Inflammatory macrophage treated with lipopolysaccharide for 1 hour (primary cell): ENCODE results near the gene PLA2G4E.
A peak's percentile ranks its signal among the peaks of the same experiment; 100 is the strongest.

Source experiments
- DNase-seq, 2 donors: peaks; one replicate each; pipeline ENCODE4 v3.0.0-alpha.2; 2020 to 2022

The PLA2G4E gene

GRCh38 chr15:41952013-41952563, 68.8 kb downstream of the PLA2G4E start:
- no peak for DNase-seq

GRCh38 chr15:41951571-41951970, 69.3 kb downstream of the PLA2G4E start:
- DNase-seq, result no peak

DNA sequence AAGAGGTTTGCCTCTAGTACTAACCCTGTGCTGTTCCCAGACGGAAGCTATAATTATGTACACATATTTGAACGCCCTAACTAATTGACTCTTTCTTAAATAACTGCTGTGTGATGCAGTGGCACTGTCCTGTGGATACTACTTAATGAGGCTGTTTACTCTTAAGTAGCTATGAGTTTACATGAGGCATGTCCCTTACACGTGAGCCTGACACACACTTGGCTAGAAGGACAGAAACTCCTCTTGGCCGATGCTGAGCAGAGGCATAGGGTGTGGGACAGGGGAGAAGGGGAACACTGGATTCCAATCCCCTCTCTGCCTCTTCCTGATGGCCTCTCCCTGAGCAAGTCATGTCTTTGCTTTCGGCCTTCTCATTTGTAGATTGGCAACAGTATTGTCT, 70.4 kb downstream of the PLA2G4E start:
- DNase-seq, result no peak

DNA sequence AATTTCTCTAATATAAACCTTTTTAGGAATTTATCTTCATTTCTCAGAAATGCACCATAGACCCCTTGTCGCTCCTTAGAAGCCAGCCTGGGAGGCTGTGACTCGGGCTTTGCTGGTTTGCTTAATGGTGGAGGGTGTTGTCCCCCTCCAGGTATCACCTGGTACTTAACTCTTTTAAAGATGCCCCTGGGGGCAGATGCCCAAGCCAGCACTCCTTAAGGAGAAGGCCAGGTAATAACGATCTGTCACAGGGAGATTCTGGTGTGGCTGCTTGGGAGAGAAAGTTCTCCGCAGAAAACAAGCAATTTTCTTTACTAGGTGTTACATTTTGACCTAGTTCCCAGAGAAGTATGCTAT, 70.7 kb downstream of the PLA2G4E start:
- no peak for DNase-seq

- DNase-seq, result no peak
Measured at GRCh38 chr15:41949401-41950126, 71.3 kb downstream of the PLA2G4E start.

DNA sequence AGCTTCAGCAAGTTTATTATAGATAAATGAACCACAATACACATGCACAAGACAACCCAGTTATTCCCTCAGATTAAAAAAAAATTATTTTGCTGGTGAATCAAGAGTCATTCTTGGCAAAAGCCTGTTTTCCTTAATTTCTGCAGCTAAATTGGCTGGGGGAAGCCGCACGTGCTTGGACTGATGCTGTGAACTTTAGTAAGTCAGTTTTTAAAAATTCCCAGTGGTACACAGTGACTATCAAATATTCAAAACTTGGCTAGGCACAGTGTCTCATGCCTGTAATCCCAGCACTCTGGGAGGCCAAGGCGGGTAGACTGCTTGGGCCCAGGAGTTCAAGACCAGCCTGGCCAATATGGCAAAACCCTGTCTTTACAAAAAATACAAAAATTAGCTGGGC, 72.4 kb downstream of the PLA2G4E start:
- DNase-seq, result no peak

DNA sequence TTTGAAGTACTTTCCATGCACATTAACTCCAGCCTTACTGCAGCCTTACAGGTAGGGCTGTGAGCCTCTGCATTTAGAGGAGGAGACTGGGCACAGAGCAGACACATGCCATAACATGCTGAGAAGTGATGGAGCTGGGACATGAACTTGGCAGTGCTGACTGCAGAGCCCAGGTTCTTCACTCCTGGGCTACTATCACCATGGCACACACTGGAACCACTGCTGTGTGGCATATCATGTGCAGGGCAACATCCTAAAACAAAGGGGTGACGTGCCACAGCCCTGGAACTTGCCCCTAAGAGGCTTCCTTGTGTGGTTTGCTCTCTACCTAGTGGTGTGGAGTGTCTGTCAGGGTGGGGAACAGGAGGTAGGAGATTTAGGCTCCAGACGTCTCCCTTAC, 73.9 kb downstream of the PLA2G4E start:
- no peak for DNase-seq

- no peak for DNase-seq
Measured at GRCh38 chr15:41945731-41946130, 75.1 kb downstream of the PLA2G4E start.

GRCh38 chr15:41945221-41945620, 75.6 kb downstream of the PLA2G4E start:
- DNase-seq, result no peak

DNA sequence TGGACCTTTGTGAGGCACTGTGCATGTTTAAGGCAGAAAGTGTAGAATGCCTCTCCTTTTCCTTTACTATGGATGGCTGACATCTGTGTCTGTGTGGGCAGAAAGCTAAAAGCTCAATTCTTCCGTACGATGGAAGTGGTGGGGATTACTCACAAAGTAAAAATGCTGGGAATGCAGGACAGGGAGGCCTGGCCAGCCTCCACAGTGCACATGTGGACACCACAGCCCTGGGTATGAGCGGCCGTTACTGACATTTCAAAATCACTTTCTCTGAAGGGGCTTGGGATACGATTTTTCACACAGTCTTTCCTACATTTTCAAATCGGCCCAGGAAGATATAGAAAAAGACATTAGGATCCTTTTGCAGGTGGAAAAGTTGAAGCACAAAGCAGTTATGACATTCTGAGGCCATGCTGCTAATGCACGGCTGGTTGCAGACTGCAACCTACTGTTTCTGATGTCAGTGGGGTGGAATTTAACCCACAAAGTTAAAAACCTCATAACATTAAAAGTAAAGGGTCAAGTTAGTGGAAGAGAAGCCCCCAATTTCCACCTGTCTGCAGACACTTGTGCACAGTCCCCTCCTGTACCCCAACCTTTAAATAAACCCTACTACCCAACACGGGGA, 76.4 kb downstream of the PLA2G4E start:
- DNase-seq, result no peak

DNA sequence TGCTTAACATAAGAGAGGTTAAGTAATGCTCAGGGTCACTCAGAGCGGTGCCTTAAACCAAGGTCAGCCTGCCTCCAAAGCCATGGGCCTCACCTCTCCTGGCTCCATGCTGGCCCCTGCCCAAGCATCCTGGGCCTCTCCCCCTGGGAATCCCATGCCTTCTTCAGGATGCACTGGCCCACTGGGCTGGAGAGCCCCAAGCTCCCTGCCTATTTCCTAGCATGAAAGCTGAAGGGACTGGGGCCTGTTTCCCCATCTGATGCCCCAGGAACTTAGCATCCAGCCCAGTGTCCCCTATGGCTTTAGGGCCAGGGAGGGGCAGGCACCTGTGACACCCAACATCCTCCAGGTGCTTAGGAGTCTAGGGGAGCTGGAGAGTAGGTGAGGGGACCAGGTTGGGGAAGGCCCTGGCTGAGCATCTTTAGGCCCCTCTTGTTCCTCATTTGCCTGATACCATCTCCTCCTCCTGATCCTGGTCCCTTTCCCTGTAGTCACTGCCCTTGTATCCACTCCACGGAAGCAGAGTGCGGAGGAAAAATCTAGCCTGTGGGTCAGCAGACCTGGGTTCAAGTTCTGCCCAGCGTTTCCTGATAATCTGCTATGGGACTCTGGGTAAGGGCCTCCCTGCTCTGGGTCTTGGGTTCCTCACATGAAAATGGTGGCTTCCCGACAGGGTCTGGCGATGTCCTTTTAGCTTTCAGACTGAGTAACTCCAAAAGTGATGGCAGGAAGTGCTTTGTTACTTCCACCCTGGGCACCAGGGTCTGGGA, 77.1 kb downstream of the PLA2G4E start:
- no peak for DNase-seq

GRCh38 chr15:41942886-41943285, 78.0 kb downstream of the PLA2G4E start:
- no peak for DNase-seq

DNA sequence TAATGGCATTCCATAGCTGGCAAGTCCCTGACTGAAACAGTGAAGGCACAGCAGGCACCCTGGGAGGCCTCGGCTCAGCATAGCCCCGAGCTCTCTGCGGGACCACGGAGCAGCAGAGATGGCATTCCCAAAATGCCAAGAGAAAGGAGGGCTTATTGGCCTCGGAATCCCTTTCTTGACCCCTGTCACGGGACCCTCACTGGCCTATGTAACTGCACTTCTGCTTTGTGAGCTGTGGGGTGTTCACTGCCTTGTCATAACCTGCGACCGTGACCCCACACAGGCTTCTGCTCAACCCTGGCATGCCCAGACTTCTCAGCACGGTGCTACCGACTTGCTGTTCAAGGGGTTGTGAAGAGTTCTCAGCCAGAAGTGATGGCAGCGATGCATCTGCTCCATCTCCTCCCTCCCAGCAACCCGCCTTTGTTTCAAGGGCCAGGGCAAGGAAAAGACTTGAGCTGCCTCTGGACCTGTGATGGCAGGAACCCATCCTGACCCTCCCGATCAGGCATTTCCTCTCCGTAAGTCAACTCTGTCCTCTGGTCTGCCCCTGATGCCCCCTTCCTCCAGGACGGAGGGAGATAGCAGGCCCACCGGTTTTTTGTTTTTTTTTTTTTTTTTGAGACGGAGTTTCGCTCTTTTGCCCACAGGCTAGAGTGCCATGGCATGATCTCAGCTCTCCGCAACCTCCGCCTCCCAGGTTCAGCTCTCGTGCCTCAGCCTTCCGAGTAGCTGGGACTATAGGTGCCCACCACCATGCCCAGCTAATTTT, 79.0 kb downstream of the PLA2G4E start:
- DNase-seq, result no peak

DNA sequence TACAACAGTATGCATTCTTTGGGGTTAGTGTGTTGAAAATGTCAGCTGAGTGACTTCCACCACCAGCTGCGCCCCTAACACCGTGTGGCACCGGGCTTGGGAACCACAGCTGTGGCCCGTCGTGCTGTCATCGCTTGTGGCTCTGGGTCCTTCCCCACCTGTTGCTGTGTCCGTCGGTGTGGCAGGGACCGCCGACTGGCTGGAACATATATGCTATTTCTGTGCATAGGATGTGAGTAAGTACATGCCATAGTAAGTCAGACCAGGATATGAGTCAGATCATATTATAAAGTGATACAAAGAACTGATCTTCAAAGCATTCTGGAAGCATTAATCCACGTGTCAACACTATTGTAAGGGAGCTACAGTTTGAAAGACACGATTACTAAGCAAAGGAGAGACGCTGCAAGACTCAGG, 80.4 kb downstream of the PLA2G4E start:
- no peak for DNase-seq

DNA sequence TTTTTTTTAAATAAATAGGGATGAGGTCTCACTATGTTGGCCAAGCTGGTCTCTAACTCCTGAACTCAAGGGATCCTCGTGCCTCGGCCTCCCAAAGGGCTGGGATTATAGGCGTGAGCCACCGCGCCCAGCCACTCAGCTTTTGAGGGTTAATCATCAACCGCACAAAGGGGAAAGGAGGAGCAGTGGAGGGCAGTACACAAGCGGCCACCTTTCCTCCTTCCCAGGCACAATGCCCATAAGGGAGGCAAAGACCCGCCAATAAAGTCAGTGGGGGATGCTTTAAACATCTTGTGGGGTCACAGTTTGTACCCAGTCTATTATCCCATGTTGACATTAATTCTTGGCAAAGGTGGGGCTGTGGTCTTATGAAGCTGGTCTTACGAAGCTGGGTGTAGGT, 80.9 kb downstream of the PLA2G4E start:
- DNase-seq, result no peak

GRCh38 chr15:41937568-41937923, 83.3 kb downstream of the PLA2G4E start:
- DNase-seq, result peak in 1 of 2 donors; percentile 12

- peak; percentile 83 to 85 for DNase-seq
Measured at GRCh38 chr15:41936649-41937567, 83.9 kb downstream of the PLA2G4E start.

DNA sequence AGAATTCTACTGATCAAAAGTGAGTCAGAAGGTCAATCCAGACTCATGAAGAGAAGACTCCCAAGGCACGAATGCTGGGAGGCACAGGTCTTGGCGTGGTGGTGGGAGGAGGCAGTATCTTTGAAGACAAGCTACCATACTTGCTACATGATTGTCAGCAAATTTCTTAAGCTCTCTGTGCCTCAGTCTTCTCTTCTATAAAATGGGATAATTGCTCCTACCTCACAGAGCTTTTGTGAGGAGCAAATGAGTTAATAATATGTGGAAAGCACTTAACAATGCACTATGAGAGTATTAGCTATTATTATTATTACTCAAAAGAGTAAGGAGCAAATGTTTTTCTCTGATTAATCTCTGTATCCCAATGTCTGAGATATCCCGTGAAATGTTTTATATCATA, 84.7 kb downstream of the PLA2G4E start:
- DNase-seq, result no peak

- no peak for DNase-seq
Measured at GRCh38 chr15:41935566-41936020, 85.2 kb downstream of the PLA2G4E start.

GRCh38 chr15:41934843-41935242, 86.0 kb downstream of the PLA2G4E start:
- DNase-seq, result peak in 1 of 2 donors; percentile 16

DNA sequence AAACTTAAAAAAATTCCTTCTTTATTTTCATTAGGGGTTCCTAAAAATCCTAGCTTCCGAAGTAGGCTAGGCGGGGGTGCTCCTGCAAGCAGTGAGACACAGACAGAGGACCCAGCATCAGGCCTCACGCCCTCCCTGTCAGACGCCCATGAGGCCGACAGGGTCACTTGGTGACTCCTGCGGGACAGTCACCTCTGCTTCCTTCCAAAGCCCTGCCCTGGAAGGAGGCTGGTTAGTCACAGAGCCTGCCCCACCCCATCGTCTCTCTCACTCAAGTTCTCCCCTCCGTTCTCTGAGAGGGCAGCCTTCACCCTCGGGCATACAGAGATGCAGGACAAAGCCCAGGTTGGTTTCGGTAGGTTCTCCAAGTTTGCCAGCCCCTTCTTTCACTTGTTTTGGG, 87.1 kb downstream of the PLA2G4E start:
- DNase-seq, result peak in 1 of 2 donors; percentile 40

DNA sequence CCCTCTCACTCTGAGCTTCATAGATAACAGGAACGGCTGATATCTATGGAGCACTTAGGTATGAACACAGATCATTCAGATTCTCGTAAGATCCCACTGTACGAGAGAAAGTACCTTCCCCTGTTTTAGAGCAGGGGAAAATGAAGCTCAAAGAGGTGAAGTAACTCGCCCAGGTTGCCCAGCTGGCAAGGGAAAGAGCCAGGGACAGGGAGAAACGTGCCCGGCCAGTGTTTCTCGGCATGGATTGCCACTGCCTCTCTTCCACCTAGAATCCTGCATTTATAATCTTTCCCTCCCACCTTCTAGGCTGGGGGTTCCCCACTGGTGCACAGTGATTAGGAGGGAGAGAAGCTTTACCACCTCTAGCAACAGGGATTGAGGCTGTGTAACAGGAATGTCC, 87.5 kb downstream of the PLA2G4E start:
- DNase-seq, result no peak
